Measurements from ENCODE around the gene PYCARD. TPM values are rescaled to one million over a fixed set of nuclear protein-coding genes. Genes with fewer than 3 reads are reported as not detected.

The PYCARD gene
- total RNA-seq, 1 experiment from 2014 or later, result not detected

- TF ChIP-seq SIN3A (IDR thresholded peaks at IDR 0.05; ENCODE audit: low read depth), result no peak
Measured at GRCh38 chr16:31186176-31186575, 16.4 kb downstream of the PYCARD start (continued).

- Histone ChIP-seq H3K36me3 (ENCODE audit: control insufficient read depth in 1 of 2, insufficient read depth in 2 of 2, low read length in 2 of 2) (peaks cover 73 to 91% of the 10 kb centered on the region in 2 experiments), H3K79me2 (ENCODE audit: insufficient read depth, low read length) (peaks cover 100% of the 10 kb centered on the region), H2AFZ (ENCODE audit: low read depth, low read length, poor library complexity, severe bottlenecking) (no peak overlapping the region), H4K20me1 (ENCODE audit: insufficient read depth) (peaks cover 88% of the 10 kb centered on the region), H3K27ac (ENCODE audit: low read depth, low read length) (no peak overlapping the region), H3K4me3 (replicated peaks in 1 of 2; ENCODE audit: low read depth in 1 of 2, low read length in 2 of 2) (no peak overlapping the region), H3K9ac (ENCODE audit: low read length) (no peak overlapping the region), H3K27me3 (ENCODE audit: insufficient read depth, low read length) (no peaks in the 10 kb centered on the region), H3K4me2 (ENCODE audit: low read length) (no peak overlapping the region), H3K9me2 (ENCODE audit: insufficient read depth) (no peaks in the 10 kb centered on the region), H3K9me3 (ENCODE audit: control insufficient read depth in 1 of 2, insufficient read depth in 1 of 2, low read depth in 1 of 2, low read length in 2 of 2) (no peaks in the 10 kb centered on the region), H3K4me1 (ENCODE audit: control insufficient read depth in 1 of 2, insufficient read depth in 2 of 2, low read length in 2 of 2) (peaks cover 4 to 15% of the 10 kb centered on the region in 2 experiments; a peak in 3 of 4 replicates)
- no TSS peak for BruUV-seq (replicated peaks)
- ChIA-PET CTCF (no interaction called here), POLR2A (no interaction called here), RAD21 (ENCODE audit: low non-redundant PET in 1 of 2, low total read pairs in 2 of 2, uncharacterized antibody in 2 of 2, unreplicated experiment in 2 of 2) (no interaction called here)
- TF ChIP-seq, protein P1, sequence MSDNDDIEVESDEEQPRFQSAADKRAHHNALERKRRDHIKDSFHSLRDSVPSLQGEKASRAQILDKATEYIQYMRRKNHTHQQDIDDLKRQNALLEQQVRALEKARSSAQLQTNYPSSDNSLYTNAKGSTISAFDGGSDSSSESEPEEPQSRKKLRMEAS (IDR thresholded peaks at IDR 0.05), result no peak
- TF ChIP-seq ZNF274 (IDR thresholded peaks at IDR 0.05; ENCODE audit: low read depth, low read length), result no peak
- no peak for TF ChIP-seq ZFX (IDR thresholded peaks at IDR 0.05)
- TF ChIP-seq SP1 (IDR thresholded peaks at IDR 0.05; ENCODE audit: low read depth), result no peak
- TF ChIP-seq CBX3 (IDR thresholded peaks at IDR 0.05; ENCODE audit: low read depth), result no peak
- no peak for ATAC-seq
- intact Hi-C loops (cut with micrococcal nuclease), result no loop called here
- DNase-seq (ENCODE audit: low read depth, low spot score), result no peak
Measured at GRCh38 chr16:31185339-31185738, 17.2 kb downstream of the PYCARD start.

DNA sequence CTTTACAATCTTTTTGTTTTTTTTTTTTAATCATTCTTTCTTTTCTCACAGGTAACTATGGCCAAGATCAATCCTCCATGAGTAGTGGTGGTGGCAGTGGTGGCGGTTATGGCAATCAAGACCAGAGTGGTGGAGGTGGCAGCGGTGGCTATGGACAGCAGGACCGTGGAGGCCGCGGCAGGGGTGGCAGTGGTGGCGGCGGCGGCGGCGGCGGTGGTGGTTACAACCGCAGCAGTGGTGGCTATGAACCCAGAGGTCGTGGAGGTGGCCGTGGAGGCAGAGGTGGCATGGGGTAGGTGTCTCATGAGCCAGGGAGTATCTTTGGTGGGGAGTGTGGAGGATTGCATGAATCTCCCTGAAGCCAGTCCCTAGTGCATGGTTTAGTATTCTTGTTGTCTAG is 17.7 kb downstream of the PYCARD start:
- DNase-seq (ENCODE audit: low read depth, low spot score) (no peak), ATAC-seq (no peak)
- no TSS peak for BruUV-seq (replicated peaks)
- H3K9me2 ChIP-seq (ENCODE audit: insufficient read depth), result no peaks in the 10 kb centered on the region
- peaks cover 69 to 87% of the 10 kb centered on the region in 2 experiments for H3K36me3 ChIP-seq (ENCODE audit: control insufficient read depth in 1 of 2, insufficient read depth in 2 of 2, low read length in 2 of 2)
- intact Hi-C loops (cut with micrococcal nuclease), result no loop called here
- H3K27me3 ChIP-seq (ENCODE audit: insufficient read depth, low read length), result no peaks in the 10 kb centered on the region
- peaks cover 99% of the 10 kb centered on the region for H3K79me2 ChIP-seq (ENCODE audit: insufficient read depth, low read length)
- peaks cover 4 to 15% of the 10 kb centered on the region in 2 experiments; a peak in 3 of 4 replicates for H3K4me1 ChIP-seq (ENCODE audit: control insufficient read depth in 1 of 2, insufficient read depth in 2 of 2, low read length in 2 of 2)
- H3K4me2 ChIP-seq (ENCODE audit: low read length), result no peak overlapping the region
- TF ChIP-seq RAD21 (IDR thresholded peaks at IDR 0.05; ENCODE audit: low read depth) (no peak), CBX3 (IDR thresholded peaks at IDR 0.05; ENCODE audit: low read depth) (no peak), ELF1 (IDR thresholded peaks at IDR 0.05; ENCODE audit: borderline replicate concordance, low read depth) (no peak), POLR2A (IDR thresholded peaks at IDR 0.05; ENCODE audit: borderline replicate concordance, extremely low read depth, insufficient read depth, insufficient read length) (no peak), YY1 (IDR thresholded peaks at IDR 0.05; ENCODE audit: extremely low read depth, insufficient replicate concordance, low read depth, low read length) (no peak), JUND (IDR thresholded peaks at IDR 0.05) (no peak), POLR2AphosphoS5 (IDR thresholded peaks at IDR 0.05; ENCODE audit: low read depth, low read length) (no peak), SIN3A (IDR thresholded peaks at IDR 0.05; ENCODE audit: low read depth) (no peak), EGR1 (IDR thresholded peaks at IDR 0.05; ENCODE audit: low read depth) (no peak), ZNF274 (IDR thresholded peaks at IDR 0.05; ENCODE audit: low read depth, low read length) (no peak), CEBPB (IDR thresholded peaks at IDR 0.05; ENCODE audit: low read depth) (no peak), FOSL1 (IDR thresholded peaks at IDR 0.05; ENCODE audit: low read depth) (no peak), SRF (IDR thresholded peaks at IDR 0.05; ENCODE audit: low read depth) (no peak), EZH2phosphoT487 (IDR thresholded peaks at IDR 0.05; ENCODE audit: borderline replicate concordance) (no peak)
- TF ChIP-seq, protein P2, sequence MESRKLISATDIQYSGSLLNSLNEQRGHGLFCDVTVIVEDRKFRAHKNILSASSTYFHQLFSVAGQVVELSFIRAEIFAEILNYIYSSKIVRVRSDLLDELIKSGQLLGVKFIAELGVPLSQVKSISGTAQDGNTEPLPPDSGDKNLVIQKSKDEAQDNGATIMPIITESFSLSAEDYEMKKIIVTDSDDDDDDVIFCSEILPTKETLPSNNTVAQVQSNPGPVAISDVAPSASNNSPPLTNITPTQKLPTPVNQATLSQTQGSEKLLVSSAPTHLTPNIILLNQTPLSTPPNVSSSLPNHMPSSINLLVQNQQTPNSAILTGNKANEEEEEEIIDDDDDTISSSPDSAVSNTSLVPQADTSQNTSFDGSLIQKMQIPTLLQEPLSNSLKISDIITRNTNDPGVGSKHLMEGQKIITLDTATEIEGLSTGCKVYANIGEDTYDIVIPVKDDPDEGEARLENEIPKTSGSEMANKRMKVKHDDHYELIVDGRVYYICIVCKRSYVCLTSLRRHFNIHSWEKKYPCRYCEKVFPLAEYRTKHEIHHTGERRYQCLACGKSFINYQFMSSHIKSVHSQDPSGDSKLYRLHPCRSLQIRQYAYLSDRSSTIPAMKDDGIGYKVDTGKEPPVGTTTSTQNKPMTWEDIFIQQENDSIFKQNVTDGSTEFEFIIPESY (IDR thresholded peaks at IDR 0.05; ENCODE audit: extremely low read depth, insufficient replicate concordance, low read length), result no peak
- TF ChIP-seq, protein P1 (IDR thresholded peaks at IDR 0.05), result no peak
- no peak overlapping the region for H3K27ac ChIP-seq (ENCODE audit: low read depth, low read length)
- RAD21 ChIA-PET (ENCODE audit: low non-redundant PET in 1 of 2, low total read pairs in 2 of 2, uncharacterized antibody in 2 of 2, unreplicated experiment in 2 of 2), result no interaction called here
- H3K9ac ChIP-seq (ENCODE audit: low read length), result no peak overlapping the region
- H3K9me3 ChIP-seq (ENCODE audit: control insufficient read depth in 1 of 2, insufficient read depth in 1 of 2, low read depth in 1 of 2, low read length in 2 of 2), result no peaks in the 10 kb centered on the region
- POLR2A ChIA-PET, result no interaction called here
- no peak overlapping the region for H2AFZ ChIP-seq (ENCODE audit: low read depth, low read length, poor library complexity, severe bottlenecking)
- no peak overlapping the region for H3K4me3 ChIP-seq (replicated peaks in 1 of 2; ENCODE audit: low read depth in 1 of 2, low read length in 2 of 2)
- peaks cover 86% of the 10 kb centered on the region for H4K20me1 ChIP-seq (ENCODE audit: insufficient read depth)
- CTCF ChIA-PET, result no interaction called here

All from HCT116 (cell line).